Measurements from ENCODE around the gene SNX1. TPM values are rescaled to one million over a fixed set of nuclear protein-coding genes. Genes with fewer than 3 reads are reported as not detected.

Gene SNX1
- polyA plus RNA-seq, 1 donor from 2014 or later = 44.7 TPM

DNA sequence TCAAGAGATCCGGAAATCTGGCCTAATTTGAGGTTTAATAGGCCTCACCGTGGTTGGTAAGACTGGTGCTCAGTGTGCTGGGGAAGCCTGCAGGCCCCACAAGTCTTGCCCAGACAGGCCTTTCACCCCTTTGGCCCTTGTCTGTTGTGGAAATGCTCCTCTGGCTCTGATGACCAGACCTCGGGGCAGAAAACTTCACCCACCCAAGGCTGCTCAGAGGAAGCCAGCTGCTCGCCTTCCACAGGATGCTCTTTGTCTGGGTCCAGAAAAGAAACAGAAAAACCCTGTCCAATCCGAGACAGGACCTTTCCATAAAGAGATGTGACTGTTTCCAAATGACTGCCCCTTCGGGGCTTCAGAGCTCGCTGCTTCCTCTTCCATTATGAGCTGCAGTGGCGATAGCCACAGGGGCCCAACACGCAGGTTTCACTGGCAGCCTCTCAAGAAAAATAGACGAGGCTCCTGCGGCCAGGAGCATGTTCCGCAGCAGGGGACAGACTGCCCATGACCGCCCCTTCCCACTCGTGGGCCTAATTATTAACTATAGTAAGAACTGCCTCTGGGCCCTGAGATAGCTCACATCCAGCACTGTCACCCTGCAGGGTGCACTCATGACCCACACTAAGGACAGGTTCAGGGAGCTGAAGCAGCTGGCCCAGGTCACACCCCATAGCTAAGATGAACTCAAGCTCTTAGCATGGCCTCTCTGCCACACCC is 48.9 kb downstream of the SNX1 start:
- no peaks in the 10 kb centered on the region for H3F3A ChIP-seq (ENCODE audit: insufficient read depth, low read length, poor library complexity, severe bottlenecking)
- no peaks in the 10 kb centered on the region for H3K27me3 ChIP-seq (ENCODE audit: insufficient read depth, low read depth, low read length)
- H3K9me3 ChIP-seq (ENCODE audit: low read length) = no peaks in the 10 kb centered on the region
- no peaks in the 10 kb centered on the region for H3K36me3 ChIP-seq (ENCODE audit: insufficient read depth, low read length)
- no peak overlapping the region for H2AFZ ChIP-seq (ENCODE audit: low read depth, low read length)
- H3K4me2 ChIP-seq (ENCODE audit: low read length) = no peak overlapping the region
- H4K20me1 ChIP-seq (ENCODE audit: insufficient read depth) = no peaks in the 10 kb centered on the region
- H3K9me2 ChIP-seq (ENCODE audit: insufficient read depth, low read length) = no peaks in the 10 kb centered on the region
- TF ChIP-seq MXI1 (conservative IDR thresholded peaks at IDR 0.05; ENCODE audit: poor library complexity, severe bottlenecking) (no peak), RAD21 (conservative IDR thresholded peaks at IDR 0.05) (no peak), EP300 (conservative IDR thresholded peaks at IDR 0.05; ENCODE audit: poor library complexity, severe bottlenecking) (no peak), EZH2 (IDR thresholded peaks at IDR 0.05; ENCODE audit: borderline replicate concordance, insufficient read depth, low read length, poor library complexity, severe bottlenecking) (no peak), SMC3 (conservative IDR thresholded peaks at IDR 0.05; ENCODE audit: poor library complexity) (no peak), TAF1 (IDR thresholded peaks at IDR 0.05; ENCODE audit: low read depth) (no peak)
- TF ChIP-seq, protein P1, sequence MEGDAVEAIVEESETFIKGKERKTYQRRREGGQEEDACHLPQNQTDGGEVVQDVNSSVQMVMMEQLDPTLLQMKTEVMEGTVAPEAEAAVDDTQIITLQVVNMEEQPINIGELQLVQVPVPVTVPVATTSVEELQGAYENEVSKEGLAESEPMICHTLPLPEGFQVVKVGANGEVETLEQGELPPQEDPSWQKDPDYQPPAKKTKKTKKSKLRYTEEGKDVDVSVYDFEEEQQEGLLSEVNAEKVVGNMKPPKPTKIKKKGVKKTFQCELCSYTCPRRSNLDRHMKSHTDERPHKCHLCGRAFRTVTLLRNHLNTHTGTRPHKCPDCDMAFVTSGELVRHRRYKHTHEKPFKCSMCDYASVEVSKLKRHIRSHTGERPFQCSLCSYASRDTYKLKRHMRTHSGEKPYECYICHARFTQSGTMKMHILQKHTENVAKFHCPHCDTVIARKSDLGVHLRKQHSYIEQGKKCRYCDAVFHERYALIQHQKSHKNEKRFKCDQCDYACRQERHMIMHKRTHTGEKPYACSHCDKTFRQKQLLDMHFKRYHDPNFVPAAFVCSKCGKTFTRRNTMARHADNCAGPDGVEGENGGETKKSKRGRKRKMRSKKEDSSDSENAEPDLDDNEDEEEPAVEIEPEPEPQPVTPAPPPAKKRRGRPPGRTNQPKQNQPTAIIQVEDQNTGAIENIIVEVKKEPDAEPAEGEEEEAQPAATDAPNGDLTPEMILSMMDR (IDR thresholded peaks at IDR 0.05; ENCODE audit: poor library complexity, severe bottlenecking) = no peak
- TF ChIP-seq, protein P2, sequence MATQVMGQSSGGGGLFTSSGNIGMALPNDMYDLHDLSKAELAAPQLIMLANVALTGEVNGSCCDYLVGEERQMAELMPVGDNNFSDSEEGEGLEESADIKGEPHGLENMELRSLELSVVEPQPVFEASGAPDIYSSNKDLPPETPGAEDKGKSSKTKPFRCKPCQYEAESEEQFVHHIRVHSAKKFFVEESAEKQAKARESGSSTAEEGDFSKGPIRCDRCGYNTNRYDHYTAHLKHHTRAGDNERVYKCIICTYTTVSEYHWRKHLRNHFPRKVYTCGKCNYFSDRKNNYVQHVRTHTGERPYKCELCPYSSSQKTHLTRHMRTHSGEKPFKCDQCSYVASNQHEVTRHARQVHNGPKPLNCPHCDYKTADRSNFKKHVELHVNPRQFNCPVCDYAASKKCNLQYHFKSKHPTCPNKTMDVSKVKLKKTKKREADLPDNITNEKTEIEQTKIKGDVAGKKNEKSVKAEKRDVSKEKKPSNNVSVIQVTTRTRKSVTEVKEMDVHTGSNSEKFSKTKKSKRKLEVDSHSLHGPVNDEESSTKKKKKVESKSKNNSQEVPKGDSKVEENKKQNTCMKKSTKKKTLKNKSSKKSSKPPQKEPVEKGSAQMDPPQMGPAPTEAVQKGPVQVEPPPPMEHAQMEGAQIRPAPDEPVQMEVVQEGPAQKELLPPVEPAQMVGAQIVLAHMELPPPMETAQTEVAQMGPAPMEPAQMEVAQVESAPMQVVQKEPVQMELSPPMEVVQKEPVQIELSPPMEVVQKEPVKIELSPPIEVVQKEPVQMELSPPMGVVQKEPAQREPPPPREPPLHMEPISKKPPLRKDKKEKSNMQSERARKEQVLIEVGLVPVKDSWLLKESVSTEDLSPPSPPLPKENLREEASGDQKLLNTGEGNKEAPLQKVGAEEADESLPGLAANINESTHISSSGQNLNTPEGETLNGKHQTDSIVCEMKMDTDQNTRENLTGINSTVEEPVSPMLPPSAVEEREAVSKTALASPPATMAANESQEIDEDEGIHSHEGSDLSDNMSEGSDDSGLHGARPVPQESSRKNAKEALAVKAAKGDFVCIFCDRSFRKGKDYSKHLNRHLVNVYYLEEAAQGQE (IDR thresholded peaks at IDR 0.05; ENCODE audit: borderline replicate concordance) = no peak
- H3K27ac ChIP-seq (ENCODE audit: low read length) = no peak overlapping the region
- H3K9ac ChIP-seq (ENCODE audit: low read length) = no peak overlapping the region
- no peaks in the 10 kb centered on the region for H3K79me2 ChIP-seq (replicated peaks; ENCODE audit: insufficient read depth, low read length)
- H3K4me3 ChIP-seq (ENCODE audit: low read length) = no peak overlapping the region

GRCh38 chr15:64146041-64146440 is 50.3 kb downstream of the SNX1 start:
- Histone ChIP-seq H2AFZ (ENCODE audit: low read depth, low read length) (no peak overlapping the region), H3K79me2 (replicated peaks; ENCODE audit: insufficient read depth, low read length) (no peaks in the 10 kb centered on the region), H3K4me3 (ENCODE audit: low read length) (no peak overlapping the region), H3K9me3 (ENCODE audit: low read length) (no peaks in the 10 kb centered on the region), H4K20me1 (ENCODE audit: insufficient read depth) (no peaks in the 10 kb centered on the region), H3F3A (ENCODE audit: insufficient read depth, low read length, poor library complexity, severe bottlenecking) (no peaks in the 10 kb centered on the region), H3K36me3 (ENCODE audit: insufficient read depth, low read length) (no peaks in the 10 kb centered on the region), H3K27me3 (ENCODE audit: insufficient read depth, low read depth, low read length) (peaks cover 2% of the 10 kb centered on the region), H3K27ac (ENCODE audit: low read length) (no peak overlapping the region), H3K9me2 (ENCODE audit: insufficient read depth, low read length) (no peaks in the 10 kb centered on the region), H3K4me2 (ENCODE audit: low read length) (no peak overlapping the region), H3K9ac (ENCODE audit: low read length) (no peak overlapping the region)
- no peak for TF ChIP-seq SMC3 (conservative IDR thresholded peaks at IDR 0.05; ENCODE audit: poor library complexity)
- no peak for TF ChIP-seq EP300 (conservative IDR thresholded peaks at IDR 0.05; ENCODE audit: poor library complexity, severe bottlenecking)
- TF ChIP-seq, protein P2 (IDR thresholded peaks at IDR 0.05; ENCODE audit: borderline replicate concordance) = no peak
- TF ChIP-seq TAF1 (IDR thresholded peaks at IDR 0.05; ENCODE audit: low read depth) = no peak
- no peak for TF ChIP-seq RAD21 (conservative IDR thresholded peaks at IDR 0.05)
- TF ChIP-seq, protein P1 (IDR thresholded peaks at IDR 0.05; ENCODE audit: poor library complexity, severe bottlenecking) = no peak
- TF ChIP-seq MXI1 (conservative IDR thresholded peaks at IDR 0.05; ENCODE audit: poor library complexity, severe bottlenecking) = no peak
- no peak for TF ChIP-seq EZH2 (IDR thresholded peaks at IDR 0.05; ENCODE audit: borderline replicate concordance, insufficient read depth, low read length, poor library complexity, severe bottlenecking)
- no peak for TF ChIP-seq POLR2AphosphoS5 (IDR thresholded peaks at IDR 0.05)
